ENCODE results near the gene CDO1. TPM values are rescaled to one million over a fixed set of nuclear protein-coding genes. Genes with fewer than 3 reads are reported as not detected.

CDO1 gene
- total RNA-seq, 1 experiment from 2014 or later = 13.2 TPM

DNA sequence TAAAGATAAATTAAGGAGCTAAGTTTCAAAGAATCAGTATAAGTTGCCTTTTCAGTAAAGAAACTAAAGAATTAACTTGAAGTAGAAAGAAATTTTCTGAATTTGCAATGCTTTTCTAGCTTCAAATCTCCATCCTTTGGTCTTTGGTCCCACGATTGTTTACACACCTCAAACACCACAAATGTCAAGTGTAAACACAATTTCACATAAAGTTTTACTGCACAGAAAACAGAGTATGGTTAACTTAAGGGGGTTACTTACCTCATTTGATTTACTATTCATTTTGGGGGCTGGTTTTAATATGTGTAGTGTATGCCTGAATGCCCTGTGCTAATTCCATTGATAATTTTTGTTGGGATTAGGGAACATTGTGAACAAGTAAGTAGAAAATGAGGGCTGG, 4.1 kb downstream of the CDO1 start:
- Mint-ChIP-seq H3K9me3 (no peaks in the 10 kb centered on the region), H3K4me3 (no peak overlapping the region)

More for the DNA sequence above, 4.1 kb downstream of the CDO1 start:
- Mint-ChIP-seq H3K27me3 (ENCODE audit: low read depth) (peaks cover 27% of the 10 kb centered on the region), H3K27ac (no peak overlapping the region), H3K4me1 (peaks cover 24% of the 10 kb centered on the region), H3K36me3 (peaks cover 12% of the 10 kb centered on the region)
- POLR2A ChIA-PET = no interaction called here
- ATAC-seq (no peak), DNase-seq (ENCODE audit: low spot score) (no peak)
- no peak for TF ChIP-seq EMX1 (CRISPR knock-in tag; IDR thresholded peaks at IDR 0.05)
- TF ChIP-seq ZNF138 (CRISPR knock-in tag; conservative IDR thresholded peaks at IDR 0.05) = no peak
- no peak for TF ChIP-seq ZSCAN18 (CRISPR knock-in tag; IDR thresholded peaks at IDR 0.05)
- TF ChIP-seq ERG (CRISPR knock-in tag; IDR thresholded peaks at IDR 0.05) = no peak
- TF ChIP-seq NFE2L1 (CRISPR knock-in tag; IDR thresholded peaks at IDR 0.05) = no peak
- TF ChIP-seq, protein P1, sequence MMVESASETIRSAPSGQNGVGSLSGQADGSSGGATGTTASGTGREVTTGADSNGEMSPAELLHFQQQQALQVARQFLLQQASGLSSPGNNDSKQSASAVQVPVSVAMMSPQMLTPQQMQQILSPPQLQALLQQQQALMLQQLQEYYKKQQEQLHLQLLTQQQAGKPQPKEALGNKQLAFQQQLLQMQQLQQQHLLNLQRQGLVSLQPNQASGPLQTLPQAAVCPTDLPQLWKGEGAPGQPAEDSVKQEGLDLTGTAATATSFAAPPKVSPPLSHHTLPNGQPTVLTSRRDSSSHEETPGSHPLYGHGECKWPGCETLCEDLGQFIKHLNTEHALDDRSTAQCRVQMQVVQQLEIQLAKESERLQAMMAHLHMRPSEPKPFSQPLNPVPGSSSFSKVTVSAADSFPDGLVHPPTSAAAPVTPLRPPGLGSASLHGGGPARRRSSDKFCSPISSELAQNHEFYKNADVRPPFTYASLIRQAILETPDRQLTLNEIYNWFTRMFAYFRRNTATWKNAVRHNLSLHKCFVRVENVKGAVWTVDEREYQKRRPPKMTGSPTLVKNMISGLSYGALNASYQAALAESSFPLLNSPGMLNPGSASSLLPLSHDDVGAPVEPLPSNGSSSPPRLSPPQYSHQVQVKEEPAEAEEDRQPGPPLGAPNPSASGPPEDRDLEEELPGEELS (CRISPR knock-in tag; IDR thresholded peaks at IDR 0.05) = no peak
- TF ChIP-seq ESRRA (CRISPR knock-in tag; IDR thresholded peaks at IDR 0.05; ENCODE audit: borderline replicate concordance) = no peak
- no peak for TF ChIP-seq AFF4 (CRISPR knock-in tag; IDR thresholded peaks at IDR 0.05; ENCODE audit: borderline replicate concordance)
- TF ChIP-seq, protein P2, sequence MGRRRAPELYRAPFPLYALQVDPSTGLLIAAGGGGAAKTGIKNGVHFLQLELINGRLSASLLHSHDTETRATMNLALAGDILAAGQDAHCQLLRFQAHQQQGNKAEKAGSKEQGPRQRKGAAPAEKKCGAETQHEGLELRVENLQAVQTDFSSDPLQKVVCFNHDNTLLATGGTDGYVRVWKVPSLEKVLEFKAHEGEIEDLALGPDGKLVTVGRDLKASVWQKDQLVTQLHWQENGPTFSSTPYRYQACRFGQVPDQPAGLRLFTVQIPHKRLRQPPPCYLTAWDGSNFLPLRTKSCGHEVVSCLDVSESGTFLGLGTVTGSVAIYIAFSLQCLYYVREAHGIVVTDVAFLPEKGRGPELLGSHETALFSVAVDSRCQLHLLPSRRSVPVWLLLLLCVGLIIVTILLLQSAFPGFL (CRISPR knock-in tag; IDR thresholded peaks at IDR 0.05; ENCODE audit: borderline replicate concordance) = no peak
- TF ChIP-seq RELA (CRISPR knock-in tag; IDR thresholded peaks at IDR 0.05; ENCODE audit: borderline replicate concordance) = no peak
- TF ChIP-seq, protein P3, sequence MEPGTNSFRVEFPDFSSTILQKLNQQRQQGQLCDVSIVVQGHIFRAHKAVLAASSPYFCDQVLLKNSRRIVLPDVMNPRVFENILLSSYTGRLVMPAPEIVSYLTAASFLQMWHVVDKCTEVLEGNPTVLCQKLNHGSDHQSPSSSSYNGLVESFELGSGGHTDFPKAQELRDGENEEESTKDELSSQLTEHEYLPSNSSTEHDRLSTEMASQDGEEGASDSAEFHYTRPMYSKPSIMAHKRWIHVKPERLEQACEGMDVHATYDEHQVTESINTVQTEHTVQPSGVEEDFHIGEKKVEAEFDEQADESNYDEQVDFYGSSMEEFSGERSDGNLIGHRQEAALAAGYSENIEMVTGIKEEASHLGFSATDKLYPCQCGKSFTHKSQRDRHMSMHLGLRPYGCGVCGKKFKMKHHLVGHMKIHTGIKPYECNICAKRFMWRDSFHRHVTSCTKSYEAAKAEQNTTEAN (CRISPR knock-in tag; IDR thresholded peaks at IDR 0.05) = no peak
- no peak for TF ChIP-seq CTCF (IDR thresholded peaks at IDR 0.05)
- no peak for TF ChIP-seq AR (CRISPR knock-in tag; IDR thresholded peaks at IDR 0.05)
- no peak for TF ChIP-seq GTF2I (CRISPR knock-in tag; conservative IDR thresholded peaks at IDR 0.05)
- no peak for TF ChIP-seq ATF3 (CRISPR knock-in tag; conservative IDR thresholded peaks at IDR 0.05)
- TF ChIP-seq KAT7 (CRISPR knock-in tag; IDR thresholded peaks at IDR 0.05; ENCODE audit: borderline replicate concordance) = no peak
- TF ChIP-seq, protein P4, sequence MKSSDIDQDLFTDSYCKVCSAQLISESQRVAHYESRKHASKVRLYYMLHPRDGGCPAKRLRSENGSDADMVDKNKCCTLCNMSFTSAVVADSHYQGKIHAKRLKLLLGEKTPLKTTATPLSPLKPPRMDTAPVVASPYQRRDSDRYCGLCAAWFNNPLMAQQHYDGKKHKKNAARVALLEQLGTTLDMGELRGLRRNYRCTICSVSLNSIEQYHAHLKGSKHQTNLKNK (CRISPR knock-in tag; IDR thresholded peaks at IDR 0.05) = no peak
- TF ChIP-seq, protein P5, sequence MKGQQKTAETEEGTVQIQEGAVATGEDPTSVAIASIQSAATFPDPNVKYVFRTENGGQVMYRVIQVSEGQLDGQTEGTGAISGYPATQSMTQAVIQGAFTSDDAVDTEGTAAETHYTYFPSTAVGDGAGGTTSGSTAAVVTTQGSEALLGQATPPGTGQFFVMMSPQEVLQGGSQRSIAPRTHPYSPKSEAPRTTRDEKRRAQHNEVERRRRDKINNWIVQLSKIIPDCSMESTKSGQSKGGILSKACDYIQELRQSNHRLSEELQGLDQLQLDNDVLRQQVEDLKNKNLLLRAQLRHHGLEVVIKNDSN (CRISPR knock-in tag; IDR thresholded peaks at IDR 0.05) = no peak
- CTCF ChIA-PET = no interaction called here

Data from WTC11 (cell line).